NCI-H2029 treated with DMSO at 0.1 percent for 48 hours (cell line): ENCODE results near the gene DPP6.
"Not testable (repeated sequence)": the region's sequence is repeated elsewhere in the genome, so short reads cannot be mapped to it uniquely, and the experiment has no call there.

ENCODE experiments used
- DNase-seq: peaks from one replicate; lab custom pipeline; 2025; lab: John Stamatoyannopoulos, UW

DPP6 gene

GRCh38 chr7:154072395-154073181 lies 20.4 kb downstream of the DPP6 start:
- not testable (repeated sequence) for DNase-seq

GRCh38 chr7:154078523-154078922 lies 26.3 kb downstream of the DPP6 start:
- not testable (repeated sequence) for DNase-seq

- not testable (repeated sequence) for DNase-seq
Observed at GRCh38 chr7:154080249-154080648, 28.1 kb downstream of the DPP6 start.

- DNase-seq = not testable (repeated sequence)
Observed at GRCh38 chr7:154087037-154087725, 35.0 kb downstream of the DPP6 start.

- not testable (repeated sequence) for DNase-seq
Observed at GRCh38 chr7:154092093-154092492, 39.9 kb downstream of the DPP6 start.

- not testable (repeated sequence) for DNase-seq
Observed at GRCh38 chr7:154095201-154095600, 43.0 kb downstream of the DPP6 start.

GRCh38 chr7:154105063-154105462 lies 52.9 kb downstream of the DPP6 start:
- not testable (repeated sequence) for DNase-seq

- not testable (repeated sequence) for DNase-seq
Observed at GRCh38 chr7:154109615-154110014, 57.4 kb downstream of the DPP6 start.

GRCh38 chr7:154113732-154114351 lies 61.6 kb downstream of the DPP6 start:
- not testable (repeated sequence) for DNase-seq

GRCh38 chr7:154117411-154118390 lies 65.5 kb downstream of the DPP6 start:
- DNase-seq = not testable (repeated sequence)

GRCh38 chr7:154120825-154121224 lies 68.6 kb downstream of the DPP6 start:
- not testable (repeated sequence) for DNase-seq

- not testable (repeated sequence) for DNase-seq
Observed at GRCh38 chr7:154122720-154123119, 70.5 kb downstream of the DPP6 start.

GRCh38 chr7:154123397-154123796 lies 71.2 kb downstream of the DPP6 start:
- DNase-seq = not testable (repeated sequence)

GRCh38 chr7:154129142-154129541 lies 76.9 kb downstream of the DPP6 start:
- not testable (repeated sequence) for DNase-seq

GRCh38 chr7:154132617-154133016 lies 80.4 kb downstream of the DPP6 start:
- not testable (repeated sequence) for DNase-seq

GRCh38 chr7:154133703-154134277 lies 81.6 kb downstream of the DPP6 start:
- DNase-seq = not testable (repeated sequence)

- DNase-seq = not testable (repeated sequence)
Observed at GRCh38 chr7:154134698-154135097, 82.5 kb downstream of the DPP6 start.

GRCh38 chr7:154135646-154136045 lies 83.4 kb downstream of the DPP6 start:
- DNase-seq = not testable (repeated sequence)

- not testable (repeated sequence) for DNase-seq
Observed at GRCh38 chr7:154145922-154146706, 93.9 kb downstream of the DPP6 start.

- DNase-seq = not testable (repeated sequence)
Observed at GRCh38 chr7:154146707-154147038, 94.5 kb downstream of the DPP6 start.
